NCI-H2107 (cell line): ENCODE data around the gene ABL2.
A peak's percentile ranks its signal among the peaks of the same experiment; 100 is the strongest.
"Not testable (repeated sequence)": the region's sequence is repeated elsewhere in the genome, so short reads cannot be mapped to it uniquely, and the experiment has no call there.

Source experiments
- DNase-seq: peaks from one replicate; lab custom pipeline; 2025; lab: John Stamatoyannopoulos, UW

ABL2 gene

DNA sequence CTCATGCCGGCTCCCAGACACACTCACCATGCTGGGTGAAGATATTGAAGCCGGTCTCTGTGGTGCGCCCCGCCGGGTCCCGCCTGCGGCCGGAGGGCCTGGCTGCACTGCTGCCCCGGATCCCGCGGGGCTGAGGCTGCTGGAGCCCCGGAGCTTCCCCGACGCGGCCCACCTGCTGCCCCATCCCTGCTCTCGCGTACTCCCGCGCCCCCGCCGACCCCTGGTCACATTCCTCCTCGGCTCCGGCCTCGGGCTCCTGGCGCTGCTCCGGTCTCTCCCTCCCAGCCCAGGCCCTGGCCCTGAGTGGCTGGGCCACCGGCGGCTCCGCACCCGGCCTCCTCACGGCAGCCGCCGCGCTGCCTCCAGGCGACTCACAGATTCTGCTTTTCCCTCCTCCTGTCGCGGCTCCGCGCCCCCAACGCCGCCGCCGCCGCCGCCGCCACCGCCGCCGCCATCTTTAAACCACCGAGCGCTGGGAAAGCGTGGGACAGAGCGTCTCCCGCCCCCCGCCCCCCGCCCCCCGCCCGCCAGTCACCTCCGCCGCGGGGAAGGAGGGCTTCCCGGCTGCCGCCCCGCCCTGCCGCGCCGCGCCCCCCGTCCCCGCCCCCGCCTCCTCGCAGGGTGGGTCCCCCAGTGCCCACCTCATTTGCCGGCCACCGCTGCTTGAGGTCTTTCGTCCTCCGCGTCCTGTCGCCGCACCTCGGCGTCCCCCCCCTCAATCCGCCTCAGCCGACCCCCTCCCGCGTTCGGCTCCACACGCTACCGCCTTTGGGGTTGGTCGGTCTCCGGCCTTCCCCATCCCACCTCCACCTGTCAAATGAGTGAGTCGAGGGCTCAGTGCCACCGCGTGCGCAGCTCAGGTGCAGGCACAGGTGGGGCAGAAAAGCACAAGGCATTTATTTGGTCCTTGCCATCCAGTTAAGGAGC is at the start of gene ABL2:
Gene ABL2, minus strand, starts transcription at position 464 of the 927 bp plus-strand sequence. Its CDS starts 280 bp downstream, at position 184.
- peak; percentile 43 for DNase-seq

DNA sequence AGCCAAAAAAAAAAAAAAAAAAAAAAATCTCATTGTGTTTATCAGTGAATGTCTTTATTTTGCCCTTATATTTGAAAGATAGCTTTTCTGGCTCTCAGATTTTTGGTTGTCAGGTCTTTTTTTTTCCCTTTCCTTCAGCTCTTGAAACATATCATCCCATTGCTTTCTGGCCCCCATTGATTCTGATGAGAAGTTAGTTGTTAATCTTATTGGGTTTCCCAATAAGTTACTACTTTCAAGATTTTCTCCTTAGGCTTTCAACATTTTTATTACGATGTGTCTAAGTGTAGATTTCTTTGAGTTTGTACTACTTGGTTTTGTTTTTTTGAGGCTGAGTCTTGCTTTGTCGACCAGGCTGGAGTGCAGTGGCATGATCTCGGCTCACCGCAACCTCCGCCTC is 49.4 kb upstream of the ABL2 start:
- no peak for DNase-seq

DNA sequence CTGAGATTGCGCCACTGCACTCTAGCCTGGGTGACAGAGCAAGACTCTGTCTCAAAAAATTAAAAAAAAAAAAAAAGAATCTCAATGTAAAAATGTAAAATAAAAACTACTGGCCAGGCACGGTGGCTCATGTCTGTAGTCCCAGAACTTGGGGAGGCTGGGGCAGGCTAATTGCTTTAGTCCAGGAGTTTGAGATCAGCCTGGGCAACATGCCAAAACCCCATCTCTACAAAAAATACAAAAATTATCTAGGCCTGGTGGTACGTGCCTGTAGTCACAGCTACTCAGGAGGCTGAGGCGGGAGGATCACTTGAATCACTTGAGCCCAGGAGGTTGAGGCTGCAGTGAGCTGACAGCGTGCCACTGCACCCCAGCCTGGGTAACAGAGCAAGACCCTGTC is 44.9 kb upstream of the ABL2 start:
- DNase-seq: not testable (repeated sequence)

DNA sequence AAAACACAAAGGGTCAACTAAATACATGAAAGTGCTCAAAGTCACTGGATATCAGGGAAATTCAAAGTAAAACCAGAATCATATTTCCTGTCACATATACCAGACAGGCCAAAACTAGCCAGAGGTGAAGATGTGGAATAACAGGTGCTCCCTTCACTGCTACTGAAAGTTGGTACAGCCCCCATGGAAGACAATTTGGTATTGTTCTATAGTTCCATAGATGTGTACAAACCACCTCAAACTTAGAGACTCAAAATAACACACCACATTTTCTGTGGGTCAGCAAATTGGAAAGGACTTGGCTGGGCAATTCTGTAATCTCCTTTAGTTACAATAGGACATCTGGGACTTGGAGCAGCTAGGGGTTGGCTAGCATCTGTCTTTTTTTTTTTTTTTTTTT is 39.6 kb upstream of the ABL2 start:
- DNase-seq: no peak

DNA sequence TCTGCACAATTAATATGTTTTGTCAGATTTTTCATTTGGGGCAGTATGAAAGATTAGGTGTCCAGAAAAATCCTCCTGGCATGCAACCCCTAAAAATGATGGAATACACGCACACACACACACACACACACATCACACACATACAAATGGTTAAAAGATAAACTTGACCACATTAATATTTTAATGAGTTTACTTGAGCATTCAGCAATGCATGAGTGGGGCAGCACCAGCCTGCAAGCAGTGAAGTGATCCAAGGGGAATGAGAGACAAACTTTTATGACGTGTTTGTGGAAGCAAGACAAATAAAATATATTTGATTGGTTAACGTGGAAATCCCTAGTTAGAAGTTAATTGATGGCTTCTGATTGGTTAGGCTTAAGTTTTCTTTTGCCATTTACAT is 35.0 kb upstream of the ABL2 start:
- no peak for DNase-seq

DNA sequence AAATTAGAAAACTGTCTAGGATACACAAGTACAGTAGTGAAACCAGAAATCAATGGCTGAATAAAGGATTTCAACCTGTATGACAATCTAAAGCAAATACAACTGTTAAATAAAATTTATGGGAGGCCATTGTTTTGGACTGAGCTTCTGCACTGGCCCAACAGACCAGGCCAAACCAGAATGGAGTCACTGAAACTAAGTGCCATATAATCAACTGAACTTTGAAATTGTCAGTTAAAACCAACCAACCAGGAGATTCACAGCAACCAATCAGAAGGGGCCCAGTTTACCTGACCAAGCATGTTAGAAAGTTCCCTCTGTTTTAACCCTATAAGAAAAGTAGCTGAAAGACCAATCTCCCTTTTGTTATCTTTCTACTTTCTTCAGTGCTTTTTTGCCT is 33.6 kb upstream of the ABL2 start:
- no peak for DNase-seq

DNA sequence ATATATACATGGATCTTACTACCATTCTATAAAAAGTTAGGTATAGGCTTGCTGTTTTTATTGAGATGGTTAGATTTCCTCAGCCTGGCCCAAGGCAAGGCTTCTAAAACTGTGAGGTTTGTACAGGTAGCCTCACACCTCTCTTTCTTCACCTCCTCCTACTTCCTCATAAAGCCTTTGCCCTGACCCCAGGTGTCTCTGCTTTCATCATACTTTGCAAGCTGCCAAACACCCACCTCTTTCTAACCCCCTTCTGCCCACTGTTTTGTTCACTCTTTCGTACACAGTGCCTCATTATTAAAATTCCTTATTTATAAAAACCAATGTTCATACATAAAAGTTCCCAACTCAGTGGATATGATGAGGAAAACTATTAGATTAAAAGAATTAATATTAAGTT is 32.7 kb upstream of the ABL2 start:
- no peak for DNase-seq

DNA sequence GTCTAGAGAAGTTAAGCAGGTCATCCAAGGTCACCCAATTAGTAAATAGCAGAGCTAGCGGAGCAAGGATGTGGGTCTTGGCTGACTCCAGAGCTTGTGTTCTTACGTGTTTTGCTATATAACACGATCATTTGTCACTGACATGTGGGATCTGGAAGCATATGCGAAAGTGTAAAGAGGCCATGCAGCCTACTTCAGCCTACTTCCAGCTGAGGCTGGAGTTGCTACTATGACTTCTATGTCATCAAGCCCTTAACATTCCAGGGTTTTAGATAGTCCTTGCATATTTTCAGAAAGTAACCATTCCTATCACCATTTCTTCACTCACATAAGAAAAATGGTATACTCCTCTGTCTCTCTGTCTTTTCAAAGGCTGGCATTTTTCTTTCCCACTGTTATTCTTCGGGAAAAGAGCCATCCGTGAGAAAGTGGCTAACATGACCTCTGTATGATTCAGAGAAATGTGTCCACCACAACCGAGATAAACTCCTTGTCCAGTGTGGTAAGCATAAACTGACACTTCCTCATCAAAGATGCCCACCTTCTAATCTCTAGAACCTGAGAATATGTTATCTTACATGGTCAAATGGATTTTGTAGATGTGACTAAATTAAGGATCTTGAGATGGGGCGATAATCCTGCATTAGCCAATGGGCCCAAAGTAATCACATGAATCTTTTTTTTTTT is 24.0 kb upstream of the ABL2 start:
- no peak for DNase-seq

DNA sequence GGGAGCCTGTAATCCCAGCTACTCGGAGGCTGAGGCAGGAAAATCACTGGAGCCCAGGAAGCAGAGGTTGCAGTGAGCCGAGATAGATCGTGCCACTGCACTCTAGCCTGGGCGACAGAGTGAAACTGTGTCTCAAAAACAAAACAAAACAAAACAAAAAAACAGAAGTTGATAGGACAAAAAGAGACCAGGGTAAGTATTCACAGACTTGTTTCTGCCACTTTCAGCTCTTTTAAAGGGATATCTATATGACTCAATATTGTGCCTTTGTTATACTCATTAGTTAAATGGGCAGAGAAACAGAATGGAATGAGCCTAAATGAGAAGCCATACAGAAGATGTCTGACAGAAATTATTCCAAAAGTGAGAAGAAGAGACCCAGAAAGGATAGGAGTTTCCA is 23.1 kb upstream of the ABL2 start:
- DNase-seq: no peak

DNA sequence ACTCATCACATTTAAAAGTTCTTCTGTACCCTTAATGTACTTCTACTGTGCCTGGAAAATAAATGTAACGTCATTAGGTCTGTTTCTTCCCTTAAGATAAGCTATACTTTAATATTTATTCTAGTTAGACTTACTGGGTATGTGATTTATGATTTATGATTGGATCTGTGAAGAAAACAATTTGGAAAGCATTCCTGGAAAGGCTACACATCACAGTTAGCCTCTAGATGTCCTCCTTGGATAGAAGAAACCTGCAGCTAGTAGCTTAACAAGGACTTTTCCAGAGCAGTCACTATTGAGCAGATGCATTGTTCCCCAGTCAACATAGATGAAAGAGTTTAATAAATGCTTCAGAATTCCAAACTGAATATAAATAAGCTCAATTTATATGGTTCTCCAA is 22.2 kb upstream of the ABL2 start:
- no peak for DNase-seq

DNA sequence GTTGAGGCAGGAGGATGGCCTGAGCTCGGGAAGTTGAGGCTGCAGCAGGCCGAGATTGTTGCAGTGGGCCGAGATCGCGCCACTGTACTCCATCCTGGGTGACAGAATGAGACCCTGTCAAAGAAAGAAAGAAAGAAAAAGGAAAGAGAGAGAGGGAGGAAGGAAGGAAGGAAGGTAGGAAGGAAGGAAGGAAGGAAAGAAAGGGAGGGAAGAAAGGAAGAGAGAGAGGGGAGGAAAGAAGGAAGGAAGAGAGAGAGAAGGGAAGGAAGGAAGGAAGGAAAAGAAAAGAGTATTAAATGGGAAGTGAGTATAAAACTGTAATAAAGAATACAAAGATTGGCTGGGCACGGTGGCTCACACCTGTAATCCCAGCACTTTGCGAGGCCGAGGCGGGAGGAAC is 18.4 kb upstream of the ABL2 start:
- DNase-seq: no peak

DNA sequence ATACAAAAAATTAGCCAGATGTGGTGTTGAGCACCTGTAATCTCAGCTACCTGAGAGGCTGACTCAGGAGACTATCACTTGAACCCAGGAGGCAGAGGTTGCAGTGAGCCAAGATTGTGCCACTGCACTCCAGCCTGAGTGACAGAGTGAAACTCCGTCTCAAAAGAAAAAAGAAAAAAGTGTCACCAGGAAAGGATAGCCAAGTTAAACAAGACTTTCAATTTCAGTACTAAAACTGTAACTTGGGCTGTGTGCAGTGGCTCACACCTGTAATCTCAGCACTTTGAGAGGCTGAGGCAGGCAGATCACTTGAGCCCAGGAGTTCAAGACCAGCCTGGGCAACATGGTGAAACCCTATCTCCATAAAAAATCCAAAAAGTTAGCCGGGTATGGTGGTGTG is 15.9 kb upstream of the ABL2 start:
- not testable (repeated sequence) for DNase-seq

DNA sequence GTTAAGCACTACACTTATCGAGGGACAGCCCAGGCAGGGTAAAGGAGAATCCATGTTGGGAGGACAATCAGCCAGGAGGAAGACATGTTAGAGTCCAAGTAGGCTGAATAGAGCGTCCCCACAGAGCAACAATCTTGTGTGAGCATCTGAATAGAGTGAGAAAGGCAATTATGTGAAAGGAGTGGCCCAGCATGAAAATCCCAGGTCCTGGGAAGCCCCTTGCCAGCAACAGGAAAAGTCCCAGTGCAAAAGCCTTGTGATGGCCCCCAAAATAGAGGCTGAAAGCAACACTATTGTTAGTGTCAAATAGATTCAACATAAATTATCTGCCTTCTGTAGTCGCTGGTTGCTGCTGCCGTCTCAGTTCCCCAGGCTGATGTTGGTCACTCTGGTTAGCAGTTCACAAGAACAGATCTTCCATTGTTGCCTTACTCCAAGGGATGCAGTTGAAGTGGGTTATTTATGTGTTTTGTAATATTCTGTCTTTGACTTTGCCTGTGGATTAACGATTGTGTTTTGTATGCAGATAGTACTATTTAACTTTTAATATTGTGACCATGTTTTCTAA is 12.1 kb upstream of the ABL2 start:
- DNase-seq: no peak

DNA sequence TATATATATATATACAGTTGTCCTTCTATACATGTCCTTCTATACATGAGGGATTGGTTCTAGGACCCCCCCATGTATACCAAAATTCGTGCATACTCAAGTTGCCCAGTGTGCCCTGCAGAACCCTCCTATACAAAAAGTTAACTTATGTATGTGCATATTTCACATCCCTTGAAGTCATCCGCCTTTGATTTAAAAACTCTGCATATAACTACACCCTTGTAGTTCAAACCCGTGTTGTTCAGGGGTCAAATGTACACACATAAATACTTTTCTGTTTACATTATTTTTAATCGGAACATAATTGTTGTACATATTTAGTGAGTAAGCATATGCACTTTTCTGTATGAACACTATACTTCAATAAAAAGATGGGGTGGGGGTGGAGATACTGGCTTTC is 7.7 kb upstream of the ABL2 start:
- no peak for DNase-seq

DNA sequence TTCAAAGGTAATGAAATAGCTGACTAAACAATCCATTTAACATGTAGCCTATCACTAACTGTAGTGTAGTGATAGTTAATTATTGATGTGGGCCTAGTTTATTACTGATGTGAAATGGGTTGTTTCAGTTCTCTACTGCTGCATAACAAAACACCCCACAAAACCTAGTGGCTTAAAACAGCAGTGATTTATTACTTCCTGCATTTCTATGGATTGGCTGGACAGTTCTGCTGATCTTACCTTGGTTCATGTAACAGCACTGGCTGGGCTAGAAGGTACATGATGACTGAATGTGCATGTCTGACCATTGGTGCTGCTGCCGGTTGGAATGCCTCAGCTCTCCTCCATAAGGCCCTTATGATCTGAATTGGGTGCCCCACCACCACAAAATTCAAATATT is 5.4 kb upstream of the ABL2 start:
- DNase-seq: no peak

DNA sequence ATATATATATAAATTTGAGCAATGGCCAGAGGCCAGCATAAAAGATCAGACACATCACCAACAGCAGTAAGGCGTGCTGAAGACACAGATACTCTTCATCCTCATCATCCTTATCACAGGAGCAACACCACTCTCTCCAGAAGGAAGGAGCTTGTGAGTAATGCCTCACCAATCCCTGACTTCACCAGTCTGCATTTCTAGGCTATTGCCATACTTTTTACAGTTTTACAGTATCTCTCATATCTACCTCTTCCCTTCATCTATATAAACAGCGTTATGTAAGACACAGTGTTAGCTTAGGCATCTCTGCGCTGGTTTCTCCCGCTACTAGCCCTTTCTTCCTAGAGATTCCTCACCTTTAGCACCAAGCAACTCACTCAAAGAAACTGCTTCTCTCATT is 2.4 kb upstream of the ABL2 start:
- no peak for DNase-seq

DNA sequence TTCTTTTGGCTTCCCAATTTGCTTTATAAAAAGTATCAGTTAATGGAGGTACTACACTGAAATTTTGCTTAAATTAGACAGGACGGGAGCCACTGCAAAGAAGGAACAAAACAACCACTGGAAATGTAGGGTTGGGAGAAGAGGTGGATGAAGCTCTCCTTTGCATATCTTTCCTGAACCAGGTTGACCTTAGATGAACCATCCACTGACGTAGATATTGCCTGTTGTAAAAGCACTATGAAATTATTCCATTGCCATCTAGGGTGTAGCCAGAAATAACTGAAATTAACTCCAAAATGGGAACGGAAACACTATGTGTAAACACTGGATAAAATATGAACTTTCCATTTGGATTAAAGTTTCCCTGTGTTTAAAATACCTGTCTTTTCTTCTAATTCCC is 1.2 kb upstream of the ABL2 start:
- DNase-seq: no peak

DNA sequence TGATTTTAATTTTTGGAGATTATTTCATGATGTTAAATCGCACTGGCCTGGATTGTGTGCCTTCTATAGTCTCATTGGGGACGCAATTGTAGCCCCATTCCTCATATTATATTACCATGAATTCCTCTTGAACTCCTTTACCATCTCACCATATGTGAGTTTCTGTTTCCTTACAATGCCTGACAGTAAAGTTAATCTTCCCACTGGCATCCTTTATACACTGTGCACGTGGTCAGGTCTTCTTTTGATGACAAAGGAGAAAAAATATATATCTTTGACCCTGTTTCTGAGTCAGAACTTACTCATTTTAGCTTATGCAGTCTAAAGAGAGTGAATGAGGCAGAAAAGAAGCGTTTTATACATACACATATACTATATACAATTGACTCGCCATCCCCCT is 774 bp upstream of the ABL2 start:
- no peak for DNase-seq

DNA sequence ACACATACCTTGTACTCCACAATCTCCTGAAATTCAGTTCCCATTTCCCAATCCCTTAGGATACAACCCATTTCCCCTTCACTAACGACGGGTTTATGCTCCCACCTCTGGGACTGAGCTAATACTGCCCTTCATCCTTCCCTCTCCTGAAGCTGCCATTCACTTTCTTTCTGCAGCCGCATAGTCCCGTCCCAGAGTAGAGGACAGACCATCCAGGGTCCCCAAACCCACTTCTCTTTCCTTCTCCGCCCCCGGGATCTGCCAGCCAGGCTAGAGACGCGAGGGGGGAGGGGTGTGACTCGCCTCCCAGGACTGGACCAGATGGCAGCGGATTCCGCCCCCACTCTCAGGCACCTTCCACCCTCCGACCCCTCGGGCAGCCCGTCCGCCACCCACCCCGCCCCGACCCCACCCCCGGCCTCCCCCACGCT is 679 bp downstream of the ABL2 start:
- no peak for DNase-seq

DNA sequence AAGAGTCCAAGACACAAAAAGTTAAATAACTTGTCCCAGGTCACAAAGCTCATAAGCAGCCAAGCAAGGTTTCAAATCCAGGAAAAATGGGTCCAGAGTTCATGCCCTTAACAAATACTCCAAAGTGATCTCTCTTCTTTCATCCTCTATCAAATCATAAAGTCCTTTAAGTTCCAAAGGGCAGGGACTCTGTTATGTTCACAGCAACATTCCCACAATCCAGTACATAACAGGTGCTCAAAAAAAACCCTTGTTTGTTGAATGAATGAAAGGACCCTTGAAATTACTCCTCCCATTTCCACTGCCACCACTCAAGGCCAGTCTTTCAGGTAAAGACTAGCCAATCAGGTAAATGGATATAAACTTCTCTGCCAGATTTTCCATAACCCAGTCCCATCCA is 2.7 kb downstream of the ABL2 start:
- DNase-seq: no peak

DNA sequence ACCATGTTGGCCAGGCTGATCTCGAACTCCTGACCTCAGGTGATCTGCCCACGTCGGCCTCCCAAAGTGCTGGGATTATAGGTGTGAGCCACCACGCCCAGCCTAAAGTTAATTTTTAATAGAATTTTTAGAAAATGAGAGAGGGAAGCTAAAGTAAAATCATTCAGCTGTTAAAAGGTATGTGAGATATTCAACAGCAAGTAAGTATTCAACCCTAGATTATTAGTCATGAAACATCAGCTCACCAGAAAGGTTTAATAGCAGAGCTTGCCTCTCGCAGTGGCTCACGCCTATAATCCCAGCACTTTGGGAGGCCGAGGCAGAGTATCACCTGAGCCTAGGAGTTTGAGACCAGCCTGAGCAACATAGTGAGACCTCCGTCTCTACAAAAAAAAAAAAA is 5.0 kb downstream of the ABL2 start:
- not testable (repeated sequence) for DNase-seq

DNA sequence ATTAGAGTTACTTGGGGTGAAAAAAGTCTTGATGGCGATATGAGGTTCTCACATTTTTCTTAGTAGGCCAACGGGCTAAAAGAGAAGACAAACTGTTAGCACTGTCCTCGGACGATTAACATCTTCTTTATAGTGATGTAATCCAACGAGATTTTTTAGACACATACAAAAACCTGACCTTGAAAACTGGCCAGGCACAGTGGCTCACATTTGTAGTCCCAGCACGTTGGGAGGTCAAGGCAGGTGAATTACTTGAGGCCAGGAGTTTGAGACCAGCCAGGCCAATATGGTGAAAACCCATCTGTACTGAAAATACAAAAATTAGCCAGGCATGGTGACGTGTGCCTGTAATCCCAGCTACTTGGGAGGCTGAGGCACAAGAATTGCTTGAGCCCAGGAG is 8.4 kb downstream of the ABL2 start:
- not testable (repeated sequence) for DNase-seq

DNA sequence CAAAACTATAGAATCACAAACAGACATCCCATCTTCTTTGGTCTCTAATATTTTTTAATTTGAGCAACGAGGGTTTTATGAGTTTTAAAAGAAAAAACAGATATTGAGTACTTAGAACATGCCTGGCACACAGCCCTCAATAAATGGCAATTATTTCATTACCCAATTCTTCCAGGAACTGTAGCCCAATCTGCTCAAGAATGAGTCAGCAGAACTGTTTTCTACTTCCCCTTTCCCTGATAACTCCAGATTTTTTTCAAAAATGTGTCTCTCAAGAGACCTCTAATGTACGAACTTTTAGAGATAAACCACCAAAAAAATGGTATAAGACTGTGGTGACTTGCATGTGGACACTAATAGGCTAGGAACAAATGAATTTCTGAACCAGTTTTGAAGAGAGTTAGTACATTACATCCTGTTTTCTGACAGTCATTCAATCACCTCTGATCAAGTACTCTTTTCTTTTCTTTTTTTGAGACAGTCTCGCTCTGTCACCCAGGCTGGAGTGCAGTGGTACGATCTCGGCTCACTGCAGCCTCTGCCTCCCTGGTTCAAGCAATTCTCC is 11.5 kb downstream of the ABL2 start:
- no peak for DNase-seq
